ENCODE measurements around the gene BCL2L14. TPM values are rescaled to one million over a fixed set of nuclear protein-coding genes. Genes with fewer than 3 reads are reported as not detected.

The BCL2L14 gene
- polyA plus RNA-seq, 1 of the 3 experiments (the other 2 are of a cell fraction): not detected

DNA sequence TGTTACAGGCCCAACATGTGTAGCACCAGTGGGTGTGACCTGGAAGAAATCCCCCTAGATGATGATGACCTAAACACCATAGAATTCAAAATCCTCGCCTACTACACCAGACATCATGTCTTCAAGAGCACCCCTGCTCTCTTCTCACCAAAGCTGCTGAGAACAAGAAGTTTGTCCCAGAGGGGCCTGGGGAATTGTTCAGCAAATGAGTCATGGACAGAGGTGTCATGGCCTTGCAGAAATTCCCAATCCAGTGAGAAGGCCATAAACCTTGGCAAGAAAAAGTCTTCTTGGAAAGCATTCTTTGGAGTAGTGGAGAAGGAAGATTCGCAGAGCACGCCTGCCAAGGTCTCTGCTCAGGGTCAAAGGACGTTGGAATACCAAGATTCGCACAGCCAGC, 8.6 kb downstream of the BCL2L14 start:
- Histone ChIP-seq H3K36me3 (replicated peaks in 1 of 2; ENCODE audit: control insufficient read depth in 1 of 2, insufficient read depth in 2 of 2, low read length in 1 of 2) (no peaks in the 10 kb centered on the region), H3K4me1 (ENCODE audit: control insufficient read depth in 1 of 2, insufficient read depth in 2 of 2, low read depth in 1 of 2, low read length in 1 of 2) (peaks cover 4 to 5% of the 10 kb centered on the region in 2 experiments; a peak in 3 of 4 replicates), H4K20me1 (ENCODE audit: insufficient read depth) (no peaks in the 10 kb centered on the region), H3K9ac (no peak overlapping the region), H3F3A (replicated peaks; ENCODE audit: insufficient read depth) (no peaks in the 10 kb centered on the region), H3K4me3 (ENCODE audit: low read depth in 2 of 2, low read length in 1 of 2) (no peak overlapping the region), H3K9me2 (no peaks in the 10 kb centered on the region), H3K4me2 (no peak overlapping the region), H3K27me3 (ENCODE audit: insufficient read depth) (no peaks in the 10 kb centered on the region), H3K27ac (ENCODE audit: low read depth in 2 of 2, low read length in 1 of 2) (no peak overlapping the region), H3K9me3 (no peaks in the 10 kb centered on the region), H2AFZ (ENCODE audit: low read depth) (no peak overlapping the region), H3K79me2 (ENCODE audit: insufficient read depth) (no peaks in the 10 kb centered on the region)
- 88% methylated on average over 4 of the region's 5 CpGs for WGBS (ENCODE audit: low lambda C conversion rate)
- ChIA-PET POLR2A (no interaction called here), CTCF (interaction anchor here (1.0 kb wide), 1 partner anchor 249 kb away, joined by 4 read pairs; no protein-coding TSS in a partner anchor)
- no peak for TF ChIP-seq EP300 (IDR thresholded peaks at IDR 0.05; ENCODE audit: borderline replicate concordance in 1 of 2, low read depth in 1 of 2, low read length in 1 of 2)
- no peak for TF ChIP-seq FOXJ3 (CRISPR knock-in tag; IDR thresholded peaks at IDR 0.05)
- no peak for TF ChIP-seq POLR2AphosphoS5 (IDR thresholded peaks at IDR 0.05; ENCODE audit: low read depth, low read length)
- TF ChIP-seq RXRA (IDR thresholded peaks at IDR 0.05; ENCODE audit: borderline replicate concordance, low read depth): no peak
- DNase-seq: no peak

DNA sequence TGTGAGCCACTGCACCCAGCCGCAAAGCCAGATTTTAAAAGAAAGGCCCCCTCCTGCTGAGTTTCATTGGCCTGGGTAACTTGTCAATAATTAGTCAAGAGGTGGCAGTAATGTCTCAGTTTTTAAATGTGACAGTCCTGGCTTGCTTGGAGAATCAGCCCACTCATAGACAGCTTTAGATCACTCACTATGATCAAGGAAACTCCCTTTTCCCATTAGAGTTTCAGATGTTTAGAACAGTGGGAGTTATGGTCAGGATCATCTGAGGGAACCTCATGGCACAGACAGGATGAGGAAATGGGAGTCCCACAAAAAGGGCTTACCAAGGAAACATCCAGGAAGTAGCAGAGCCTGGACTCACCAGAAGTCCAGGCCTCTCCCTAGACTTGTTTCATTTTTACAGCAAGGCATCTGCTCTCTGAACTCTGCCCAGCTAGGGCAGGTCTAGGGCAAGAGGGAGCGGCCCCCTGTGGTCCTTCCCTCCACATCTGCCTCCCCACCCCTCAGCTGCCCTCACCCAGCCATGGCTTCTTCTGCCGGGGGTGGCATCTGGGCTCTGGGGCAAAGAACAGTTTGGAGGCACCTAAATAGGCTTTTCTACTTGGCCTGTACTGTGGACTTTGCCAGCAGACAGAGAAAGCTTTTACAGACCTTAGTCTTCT, 11.2 kb downstream of the BCL2L14 start:
- peak overlapping the region in 1 of 2 experiments; percentile 39; a peak in 2 of 4 replicates for H3K27ac ChIP-seq (ENCODE audit: low read depth in 2 of 2, low read length in 1 of 2)
- CTCF ChIA-PET: interaction anchor here (0.8 to 8.6 kb wide), 17 partner anchors 9 to 254 kb away, joined by 3 to 107 read pairs (median 3); partner anchors contain the start of genes BCL2L14 and LRP6
- no peak for TF ChIP-seq EZH2phosphoT487 (IDR thresholded peaks at IDR 0.05; ENCODE audit: borderline replicate concordance, low read depth)
- no peak for TF ChIP-seq TEAD4 (IDR thresholded peaks at IDR 0.05; ENCODE audit: borderline replicate concordance, insufficient read depth)
- TF ChIP-seq, protein P1, sequence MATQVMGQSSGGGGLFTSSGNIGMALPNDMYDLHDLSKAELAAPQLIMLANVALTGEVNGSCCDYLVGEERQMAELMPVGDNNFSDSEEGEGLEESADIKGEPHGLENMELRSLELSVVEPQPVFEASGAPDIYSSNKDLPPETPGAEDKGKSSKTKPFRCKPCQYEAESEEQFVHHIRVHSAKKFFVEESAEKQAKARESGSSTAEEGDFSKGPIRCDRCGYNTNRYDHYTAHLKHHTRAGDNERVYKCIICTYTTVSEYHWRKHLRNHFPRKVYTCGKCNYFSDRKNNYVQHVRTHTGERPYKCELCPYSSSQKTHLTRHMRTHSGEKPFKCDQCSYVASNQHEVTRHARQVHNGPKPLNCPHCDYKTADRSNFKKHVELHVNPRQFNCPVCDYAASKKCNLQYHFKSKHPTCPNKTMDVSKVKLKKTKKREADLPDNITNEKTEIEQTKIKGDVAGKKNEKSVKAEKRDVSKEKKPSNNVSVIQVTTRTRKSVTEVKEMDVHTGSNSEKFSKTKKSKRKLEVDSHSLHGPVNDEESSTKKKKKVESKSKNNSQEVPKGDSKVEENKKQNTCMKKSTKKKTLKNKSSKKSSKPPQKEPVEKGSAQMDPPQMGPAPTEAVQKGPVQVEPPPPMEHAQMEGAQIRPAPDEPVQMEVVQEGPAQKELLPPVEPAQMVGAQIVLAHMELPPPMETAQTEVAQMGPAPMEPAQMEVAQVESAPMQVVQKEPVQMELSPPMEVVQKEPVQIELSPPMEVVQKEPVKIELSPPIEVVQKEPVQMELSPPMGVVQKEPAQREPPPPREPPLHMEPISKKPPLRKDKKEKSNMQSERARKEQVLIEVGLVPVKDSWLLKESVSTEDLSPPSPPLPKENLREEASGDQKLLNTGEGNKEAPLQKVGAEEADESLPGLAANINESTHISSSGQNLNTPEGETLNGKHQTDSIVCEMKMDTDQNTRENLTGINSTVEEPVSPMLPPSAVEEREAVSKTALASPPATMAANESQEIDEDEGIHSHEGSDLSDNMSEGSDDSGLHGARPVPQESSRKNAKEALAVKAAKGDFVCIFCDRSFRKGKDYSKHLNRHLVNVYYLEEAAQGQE (IDR thresholded peaks at IDR 0.05; ENCODE audit: low read depth, low read length): no peak
- no peak for TF ChIP-seq RCOR1 (IDR thresholded peaks at IDR 0.05; ENCODE audit: low read length)
- no peak for TF ChIP-seq NRF1 (IDR thresholded peaks at IDR 0.05; ENCODE audit: low read depth, low read length)
- TF ChIP-seq RAD21 (IDR thresholded peaks at IDR 0.05; ENCODE audit: low read length): peak; percentile 80
- peak; percentile 73 for TF ChIP-seq SMC3 (IDR thresholded peaks at IDR 0.05; ENCODE audit: low read depth, low read length)
- no peak for TF ChIP-seq MEF2A (IDR thresholded peaks at IDR 0.05; ENCODE audit: borderline replicate concordance, low read depth)
- TF ChIP-seq MXI1 (IDR thresholded peaks at IDR 0.05; ENCODE audit: low read depth, low read length): no peak
- TF ChIP-seq RXRA (IDR thresholded peaks at IDR 0.05; ENCODE audit: borderline replicate concordance, low read depth): no peak
- TF ChIP-seq, protein P2, sequence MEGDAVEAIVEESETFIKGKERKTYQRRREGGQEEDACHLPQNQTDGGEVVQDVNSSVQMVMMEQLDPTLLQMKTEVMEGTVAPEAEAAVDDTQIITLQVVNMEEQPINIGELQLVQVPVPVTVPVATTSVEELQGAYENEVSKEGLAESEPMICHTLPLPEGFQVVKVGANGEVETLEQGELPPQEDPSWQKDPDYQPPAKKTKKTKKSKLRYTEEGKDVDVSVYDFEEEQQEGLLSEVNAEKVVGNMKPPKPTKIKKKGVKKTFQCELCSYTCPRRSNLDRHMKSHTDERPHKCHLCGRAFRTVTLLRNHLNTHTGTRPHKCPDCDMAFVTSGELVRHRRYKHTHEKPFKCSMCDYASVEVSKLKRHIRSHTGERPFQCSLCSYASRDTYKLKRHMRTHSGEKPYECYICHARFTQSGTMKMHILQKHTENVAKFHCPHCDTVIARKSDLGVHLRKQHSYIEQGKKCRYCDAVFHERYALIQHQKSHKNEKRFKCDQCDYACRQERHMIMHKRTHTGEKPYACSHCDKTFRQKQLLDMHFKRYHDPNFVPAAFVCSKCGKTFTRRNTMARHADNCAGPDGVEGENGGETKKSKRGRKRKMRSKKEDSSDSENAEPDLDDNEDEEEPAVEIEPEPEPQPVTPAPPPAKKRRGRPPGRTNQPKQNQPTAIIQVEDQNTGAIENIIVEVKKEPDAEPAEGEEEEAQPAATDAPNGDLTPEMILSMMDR (IDR thresholded peaks at IDR 0.05): peak; percentile 54
- TF ChIP-seq EP300 (IDR thresholded peaks at IDR 0.05; ENCODE audit: borderline replicate concordance in 1 of 2, low read depth in 1 of 2, low read length in 1 of 2): no peak
- TF ChIP-seq FOXJ3 (CRISPR knock-in tag; IDR thresholded peaks at IDR 0.05): no peak
- no peak for TF ChIP-seq ELF1 (IDR thresholded peaks at IDR 0.05)
- TF ChIP-seq CHD2 (IDR thresholded peaks at IDR 0.05; ENCODE audit: low read length, partially characterized antibody): no peak
- TF ChIP-seq FOSL2 (IDR thresholded peaks at IDR 0.05; ENCODE audit: borderline replicate concordance, low read depth): no peak
- no peak for TF ChIP-seq FOXM1 (IDR thresholded peaks at IDR 0.05; ENCODE audit: low read depth)
- no peak for TF ChIP-seq GABPA (IDR thresholded peaks at IDR 0.05; ENCODE audit: low read depth)

More for the DNA sequence above, 11.2 kb downstream of the BCL2L14 start:
- Histone ChIP-seq H3F3A (replicated peaks; ENCODE audit: insufficient read depth) (no peaks in the 10 kb centered on the region), H3K36me3 (replicated peaks in 1 of 2; ENCODE audit: control insufficient read depth in 1 of 2, insufficient read depth in 2 of 2, low read length in 1 of 2) (no peaks in the 10 kb centered on the region), H3K9ac (no peak overlapping the region), H3K9me3 (no peaks in the 10 kb centered on the region), H3K4me3 (ENCODE audit: low read depth in 2 of 2, low read length in 1 of 2) (no peak overlapping the region), H2AFZ (ENCODE audit: low read depth) (peak overlapping the region; percentile 60; the same call in 1 of the 2 replicates), H3K4me2 (0 out of 2 replicates have a peak overlapping the region, but pooled peaks have one; percentile 18), H3K4me1 (ENCODE audit: control insufficient read depth in 1 of 2, insufficient read depth in 2 of 2, low read depth in 1 of 2, low read length in 1 of 2) (peaks cover 4 to 5% of the 10 kb centered on the region in 2 experiments; a peak in 3 of 4 replicates), H3K79me2 (ENCODE audit: insufficient read depth) (no peaks in the 10 kb centered on the region), H4K20me1 (ENCODE audit: insufficient read depth) (no peaks in the 10 kb centered on the region), H3K27me3 (ENCODE audit: insufficient read depth) (no peaks in the 10 kb centered on the region), H3K9me2 (no peaks in the 10 kb centered on the region)
- 69% methylated on average over 3 of the region's 3 CpGs for WGBS (ENCODE audit: low lambda C conversion rate)
- POLR2A ChIA-PET: interaction anchor here (1.0 kb wide), 1 partner anchor 185 kb away, joined by 7 read pairs; the partner anchor contains the start of gene LRP6
- DNase-seq: peak; percentile 67
